ENCODE results near the gene FGD4.
"Not testable (repeated sequence)": the region's sequence is repeated elsewhere in the genome, so short reads cannot be mapped to it uniquely, and the experiment has no call there.

Gene FGD4

GRCh38 chr12:32499048-32499447, 99.7 kb downstream of the FGD4 start:
- DNase-seq: no peak

DNA sequence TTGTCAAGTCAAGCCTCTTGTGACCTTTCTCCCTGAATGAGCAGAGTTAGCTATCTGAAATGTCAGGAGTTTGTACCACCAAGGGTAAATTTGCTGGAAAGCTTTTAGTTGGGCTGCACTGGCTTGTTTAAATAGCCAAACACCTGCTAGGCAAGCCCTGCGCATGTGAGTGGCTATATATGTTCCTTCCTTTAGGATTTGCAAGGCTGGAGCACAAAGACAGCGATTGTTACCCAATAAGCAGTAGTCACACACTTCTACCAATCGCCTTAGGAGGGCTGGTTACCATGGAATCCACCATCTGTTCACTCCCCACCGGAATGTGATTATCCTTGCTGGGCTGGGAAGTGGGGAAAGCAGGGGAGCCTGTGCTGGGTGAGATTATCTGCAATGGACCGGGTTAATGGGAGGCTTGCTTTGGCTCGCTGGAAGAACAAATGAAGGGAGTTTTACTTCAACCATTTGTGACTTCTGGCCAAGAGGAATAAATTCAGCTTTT, 102.5 kb downstream of the FGD4 start:
- DNase-seq: peak; percentile 91

- no peak for DNase-seq
Measured at GRCh38 chr12:32502693-32503502, 103.5 kb downstream of the FGD4 start.

DNA sequence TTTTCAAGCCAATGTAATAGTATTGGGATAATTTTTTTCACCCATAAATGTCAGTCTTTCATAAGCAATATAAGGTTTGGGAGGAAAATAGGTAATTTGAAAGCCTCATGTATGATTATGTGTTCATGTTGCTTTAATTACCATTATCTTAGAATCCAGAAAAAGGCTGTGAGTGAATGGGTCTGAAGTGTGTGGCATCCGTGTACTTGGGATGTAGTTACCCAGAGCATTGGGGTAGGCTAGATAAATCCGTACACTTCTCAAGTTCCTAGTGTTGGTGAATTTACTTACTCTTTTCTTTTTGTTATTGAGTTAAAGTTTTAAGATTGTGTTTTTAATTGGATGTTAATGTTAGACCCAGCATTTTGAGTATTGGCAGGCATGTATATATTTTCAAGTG, 104.4 kb downstream of the FGD4 start:
- no peak for DNase-seq

- DNase-seq: no peak
Measured at GRCh38 chr12:32504591-32504990, 105.2 kb downstream of the FGD4 start.

- DNase-seq: no peak
Measured at GRCh38 chr12:32505067-32505945, 105.9 kb downstream of the FGD4 start.

- not testable (repeated sequence) for DNase-seq
Measured at GRCh38 chr12:32507096-32507941, 108.0 kb downstream of the FGD4 start.

- DNase-seq: no peak
Measured at GRCh38 chr12:32507942-32508320, 108.6 kb downstream of the FGD4 start.

DNA sequence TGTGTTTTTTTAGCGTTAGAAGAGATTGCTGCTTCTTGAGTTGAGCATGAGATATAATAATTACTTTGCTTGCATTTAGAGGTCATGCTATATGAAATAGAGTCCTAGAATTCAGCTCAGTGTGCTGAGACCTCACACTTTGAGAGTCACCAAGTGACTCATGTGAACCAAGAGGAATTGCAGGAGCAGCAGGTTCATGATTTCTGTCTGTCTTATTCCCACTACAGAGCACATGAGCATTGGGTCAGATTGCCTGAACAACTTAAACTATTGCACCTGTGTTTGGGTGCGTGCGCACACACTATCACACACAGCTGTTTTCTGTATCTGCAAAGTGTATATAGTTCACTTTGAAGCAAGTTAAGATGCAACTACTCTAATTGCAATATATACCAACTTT, 109.3 kb downstream of the FGD4 start:
- DNase-seq: no peak

DNA sequence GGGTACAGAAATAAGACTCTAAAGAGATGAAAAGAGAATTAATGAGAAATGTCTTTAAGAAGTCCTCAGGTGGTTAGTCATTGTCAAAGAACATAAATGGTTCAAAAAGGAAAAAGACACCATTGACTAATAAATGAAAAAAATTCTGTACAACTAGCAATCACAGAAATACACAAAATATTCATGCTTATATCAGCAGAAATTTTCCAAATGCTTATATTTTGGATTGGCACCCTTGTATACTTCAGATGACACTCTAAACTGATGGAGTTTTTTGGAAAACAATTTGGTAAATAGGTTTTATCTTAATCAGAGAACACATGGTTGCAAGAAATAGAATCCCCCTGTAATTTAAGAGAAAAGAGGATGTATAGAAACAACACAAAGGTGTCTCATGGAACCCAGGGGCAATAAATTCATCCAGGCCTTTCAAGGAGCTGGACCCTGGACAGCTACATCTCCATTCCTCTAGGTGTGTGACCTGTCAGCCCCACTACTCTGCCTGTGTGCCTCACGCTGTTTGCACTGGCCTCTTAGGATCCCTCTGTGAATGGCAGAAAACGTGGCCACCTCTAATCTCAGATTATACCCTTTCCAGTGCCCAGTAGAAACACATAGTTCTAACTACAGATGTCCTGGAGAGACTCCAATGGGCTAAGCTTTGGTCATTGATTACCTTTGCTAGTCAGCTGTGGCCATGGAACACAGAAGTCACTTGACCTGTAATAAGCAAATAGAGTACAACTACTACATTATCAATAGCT, 110.2 kb downstream of the FGD4 start:
- DNase-seq: no peak

DNA sequence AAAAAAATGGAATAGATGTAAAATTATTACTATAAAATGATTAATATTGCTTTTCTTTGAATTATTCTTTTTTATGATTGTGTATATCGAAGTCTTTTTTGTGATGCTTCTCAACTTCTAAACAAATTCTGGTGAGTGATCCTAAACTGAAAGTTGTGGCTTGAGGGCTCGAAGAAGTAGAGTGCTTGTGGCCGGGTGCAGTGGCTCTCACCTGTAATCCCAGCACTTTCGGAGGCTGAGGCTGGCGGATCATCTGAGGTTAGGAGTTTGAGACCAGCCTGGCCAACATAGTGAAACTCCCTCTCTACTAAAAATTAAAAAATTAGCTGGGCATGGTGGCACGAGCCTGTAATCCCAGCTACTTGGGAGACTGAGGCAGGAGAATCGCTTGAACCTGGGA, 112.6 kb downstream of the FGD4 start:
- DNase-seq: not testable (repeated sequence)

DNA sequence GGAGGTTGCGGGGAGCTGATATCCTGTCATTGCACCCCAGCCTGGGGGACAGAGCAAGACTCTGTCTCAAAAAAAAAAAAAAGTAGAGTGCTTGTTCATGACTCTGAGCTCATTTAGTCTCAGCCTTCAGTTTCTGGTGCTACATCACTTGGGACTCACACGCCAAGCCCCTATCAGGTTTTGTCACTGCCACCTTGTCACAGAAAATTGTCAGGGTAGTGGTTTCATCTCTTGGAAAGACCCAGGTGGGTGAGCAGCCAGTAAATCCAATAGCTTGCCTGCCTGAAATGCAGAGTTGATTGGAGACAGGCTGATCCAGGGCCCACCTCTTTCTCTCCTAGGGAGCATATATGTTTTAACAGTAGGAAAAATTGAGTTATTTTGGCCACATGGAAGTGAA, 113.0 kb downstream of the FGD4 start:
- no peak for DNase-seq

GRCh38 chr12:32512910-32513309, 113.6 kb downstream of the FGD4 start:
- DNase-seq: no peak

DNA sequence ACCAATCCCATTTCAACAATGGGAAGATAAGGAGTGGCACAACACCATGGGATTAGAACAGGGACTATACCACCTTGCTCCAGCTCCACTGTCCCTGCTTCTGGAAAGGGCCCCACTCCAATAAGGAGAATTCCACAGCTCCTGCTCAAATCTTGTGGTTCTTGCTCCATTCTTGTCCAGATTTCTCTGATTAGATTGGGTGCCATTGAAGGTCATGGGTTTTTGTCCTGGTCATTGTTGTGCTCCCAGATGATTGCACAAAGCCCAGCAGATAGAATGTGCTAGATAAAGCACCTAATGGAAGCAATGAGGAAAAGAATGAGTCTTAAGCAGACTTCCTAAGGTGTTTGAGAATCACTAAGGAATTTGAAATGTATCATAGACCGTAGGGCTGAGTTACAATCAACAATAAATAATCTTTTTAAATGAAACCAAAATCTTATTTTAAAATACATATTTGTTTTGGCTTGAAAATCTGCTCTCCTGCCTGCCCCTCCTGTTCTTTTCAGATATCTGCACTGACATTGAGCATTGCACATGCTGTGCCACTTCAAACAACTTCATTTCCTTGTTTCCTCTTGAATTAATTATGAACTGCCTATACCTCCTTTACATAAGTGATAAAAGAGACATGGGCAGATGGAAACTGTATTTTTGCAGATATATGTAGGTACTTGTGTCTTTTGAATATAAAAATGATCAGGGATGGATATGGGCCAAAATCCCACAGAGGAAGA, 115.9 kb downstream of the FGD4 start:
- no peak for DNase-seq

DNA sequence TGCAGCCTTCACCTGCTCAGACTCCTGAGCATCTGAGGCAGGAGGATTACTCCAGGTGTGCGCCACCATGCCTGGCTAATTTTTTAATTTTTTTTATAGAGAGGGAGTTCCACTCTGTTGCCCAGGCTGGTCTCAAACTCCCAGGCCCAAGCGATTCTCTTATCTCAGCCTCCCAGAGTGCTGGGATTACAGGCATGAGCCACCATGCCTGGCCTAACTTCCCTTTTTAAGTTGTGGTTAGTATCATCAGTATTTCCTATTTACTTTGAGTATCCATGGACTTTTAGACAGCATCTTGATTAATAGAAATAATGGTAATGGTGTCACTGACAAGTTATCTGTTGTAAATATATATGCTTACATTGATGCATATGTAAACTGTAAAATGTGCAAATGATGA, 116.9 kb downstream of the FGD4 start:
- no peak for DNase-seq

- no peak for DNase-seq
Measured at GRCh38 chr12:32517966-32518365, 118.6 kb downstream of the FGD4 start.

DNA sequence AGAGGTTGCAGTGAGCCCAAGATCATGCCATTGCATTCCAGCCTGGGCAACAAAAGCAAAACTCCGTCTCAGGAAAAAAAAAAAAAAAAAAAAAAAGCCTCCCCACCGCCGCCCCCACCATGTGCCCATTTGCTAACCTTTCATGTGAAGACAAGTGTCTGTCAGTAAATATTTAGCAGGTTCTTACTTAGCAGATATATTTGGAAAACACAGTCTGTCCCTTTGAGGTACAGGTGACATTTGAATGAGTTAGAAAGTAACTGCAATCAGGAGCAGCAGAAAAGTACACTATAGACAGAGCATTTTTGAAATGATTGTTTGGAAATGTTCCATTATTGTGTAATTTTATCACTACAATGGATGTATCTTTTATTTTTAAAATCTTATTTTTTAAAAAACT, 119.7 kb downstream of the FGD4 start:
- DNase-seq: no peak

DNA sequence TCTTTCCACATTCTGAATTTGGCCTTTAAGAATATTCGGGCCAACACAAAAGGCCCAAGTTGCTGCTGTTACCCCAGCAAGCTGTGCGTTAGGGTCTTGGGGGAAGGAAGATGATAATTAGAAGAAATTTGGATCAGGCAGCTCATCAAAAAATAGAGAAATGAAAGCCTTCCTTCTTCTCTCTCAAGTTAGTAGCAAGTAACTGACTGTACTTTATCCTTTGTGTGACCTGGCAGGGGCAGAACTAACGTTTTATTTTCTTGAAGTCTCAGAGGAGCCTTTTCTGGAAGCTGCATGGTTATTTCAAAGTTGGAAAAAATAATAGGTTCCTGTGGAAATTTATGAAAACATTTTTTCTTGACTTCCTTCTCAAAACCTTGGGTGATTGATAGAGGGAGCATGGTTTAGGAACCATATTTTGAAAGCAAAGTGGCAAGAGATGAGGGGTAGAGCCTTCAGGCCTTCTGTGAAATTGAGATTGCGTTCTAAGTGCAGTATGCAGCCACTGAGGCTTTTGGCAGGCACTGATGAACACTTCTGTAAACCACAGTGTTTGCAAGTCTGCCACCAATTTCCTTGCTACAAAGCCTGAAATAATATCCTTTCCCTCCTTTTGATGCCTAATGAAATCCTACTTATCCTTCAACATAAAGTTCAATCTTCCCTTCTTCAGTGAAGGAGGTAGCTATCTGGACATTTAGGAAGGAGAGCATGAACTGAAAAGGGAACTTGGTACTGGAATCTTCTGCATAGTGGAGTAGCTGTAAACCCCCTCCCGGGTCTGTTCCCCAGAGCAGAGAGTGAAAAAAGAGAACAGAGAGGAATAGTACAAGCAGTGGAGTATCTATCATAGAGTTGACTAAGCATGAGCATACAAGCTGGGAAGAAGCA, 123.2 kb downstream of the FGD4 start:
- no peak for DNase-seq

DNA sequence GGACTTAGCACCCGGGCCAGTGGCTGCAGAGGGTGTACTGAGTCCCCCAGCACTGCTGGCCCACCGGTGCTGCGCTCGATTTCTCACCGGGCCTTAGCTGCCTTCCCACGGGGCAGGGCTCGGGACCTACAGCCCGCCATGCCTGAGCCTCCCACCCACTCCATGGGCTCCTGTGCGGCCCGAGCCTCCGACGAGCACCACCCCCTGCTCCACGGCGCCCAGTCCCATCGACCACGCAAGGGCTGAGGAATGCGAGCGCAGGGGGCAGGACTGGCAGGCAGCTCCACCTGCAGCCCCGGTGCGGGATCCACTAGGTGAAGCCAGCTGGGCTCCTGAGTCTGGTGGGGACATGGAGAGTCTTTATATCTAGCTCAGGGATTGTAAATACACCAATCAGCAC, 126.4 kb downstream of the FGD4 start:
- DNase-seq: not testable (repeated sequence)

DNA sequence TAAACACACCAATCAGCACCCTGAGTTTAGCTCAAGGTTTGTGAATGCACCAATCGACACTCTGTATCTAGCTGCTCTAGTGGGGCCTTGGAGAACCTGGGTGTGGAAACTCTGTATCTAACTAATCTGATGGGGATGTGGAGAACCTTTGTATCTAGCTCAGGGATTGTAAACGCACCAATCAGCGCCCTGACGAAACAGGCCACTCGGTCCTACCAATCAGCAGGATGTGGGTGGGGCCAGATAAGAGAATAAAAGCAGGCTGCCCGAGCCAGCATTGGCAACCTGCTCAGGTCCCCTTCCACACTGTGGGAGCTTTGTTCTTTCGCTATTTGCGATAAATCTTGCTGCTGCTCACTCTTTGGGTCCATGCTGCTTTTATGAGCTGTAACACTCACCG, 127.0 kb downstream of the FGD4 start:
- not testable (repeated sequence) for DNase-seq
